Brain pericyte (primary cell): ENCODE measurements around the gene OGFRL1.

Experiments
- DNase-seq: peaks from one replicate; pipeline ENCODE4 v3.0.0-alpha.2; 2012; ENCODE audit warnings: low read depth, low spot score

OGFRL1 gene

DNA sequence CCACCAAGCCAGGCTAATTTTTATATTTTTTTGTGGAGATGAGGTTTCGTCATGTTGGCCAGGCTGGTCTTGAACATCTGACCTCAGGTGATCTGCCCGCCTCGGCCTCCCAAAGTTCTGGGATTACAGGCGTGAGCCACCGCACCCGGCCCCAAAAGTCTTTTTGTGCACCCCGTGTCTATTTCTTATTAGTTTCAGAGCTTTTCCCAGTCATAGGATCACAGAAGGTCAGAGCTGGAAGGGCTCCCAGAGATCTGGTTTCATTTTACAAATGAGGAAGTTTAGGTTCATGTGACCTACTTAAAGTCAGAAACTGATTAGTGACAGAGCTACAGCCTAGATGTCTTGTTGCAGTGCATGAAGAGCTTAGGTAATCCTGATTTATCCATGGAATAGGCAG lies 1.6 kb upstream of the OGFRL1 start:
- DNase-seq: no peak

DNA sequence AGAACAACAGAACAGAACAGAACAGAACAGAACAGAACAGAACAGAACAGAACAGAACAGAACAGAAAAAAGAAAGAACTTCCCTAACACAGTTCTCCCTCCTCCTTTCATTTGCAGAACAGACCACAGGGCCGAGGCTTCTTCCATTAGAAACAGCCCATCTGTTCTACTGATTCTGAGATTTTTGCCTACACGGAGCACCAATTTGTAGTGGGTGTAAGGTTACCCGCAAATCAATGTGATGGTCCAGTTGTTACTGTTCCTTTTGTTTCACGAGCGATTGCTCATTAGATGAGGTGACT lies 734 bp upstream of the OGFRL1 start:
- DNase-seq: no peak

DNA sequence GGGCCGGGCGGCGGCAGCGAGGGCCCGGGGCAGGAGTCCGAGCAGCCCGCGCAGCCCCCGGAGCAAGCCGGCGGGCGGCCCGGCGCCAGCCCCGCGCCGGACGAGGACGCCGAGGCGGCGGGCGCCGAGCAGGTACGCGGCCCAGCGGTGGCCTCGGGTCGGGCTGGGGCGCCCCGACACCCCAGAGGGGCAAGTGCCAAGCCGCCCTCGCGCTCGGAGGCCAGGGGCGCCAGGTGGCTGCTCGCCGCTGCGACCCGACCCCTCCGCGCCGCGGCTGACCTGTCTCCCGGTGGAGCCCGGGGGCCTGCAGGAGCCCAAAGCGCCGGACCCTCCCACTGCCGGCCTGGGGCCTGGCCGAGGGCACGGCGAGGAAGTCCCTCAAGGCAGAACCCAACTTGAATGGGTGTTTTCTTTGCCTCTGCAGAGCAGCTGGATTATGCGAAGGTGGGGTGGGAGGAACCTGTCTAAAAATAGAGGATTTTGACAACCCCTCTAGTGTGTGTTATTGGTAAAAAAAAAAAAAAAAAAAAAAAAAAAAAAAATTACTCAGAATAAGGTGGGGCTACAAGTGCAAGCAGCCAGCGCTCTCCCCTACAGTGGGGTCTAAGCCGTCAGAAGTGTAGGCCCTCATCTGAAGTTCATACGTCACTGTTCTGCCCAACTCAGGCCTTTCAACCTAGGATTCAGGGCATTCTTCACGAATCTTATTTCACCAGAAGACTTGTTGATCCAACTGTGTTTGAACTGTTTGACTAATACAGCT lies 609 bp downstream of the OGFRL1 start:
- DNase-seq: no peak

DNA sequence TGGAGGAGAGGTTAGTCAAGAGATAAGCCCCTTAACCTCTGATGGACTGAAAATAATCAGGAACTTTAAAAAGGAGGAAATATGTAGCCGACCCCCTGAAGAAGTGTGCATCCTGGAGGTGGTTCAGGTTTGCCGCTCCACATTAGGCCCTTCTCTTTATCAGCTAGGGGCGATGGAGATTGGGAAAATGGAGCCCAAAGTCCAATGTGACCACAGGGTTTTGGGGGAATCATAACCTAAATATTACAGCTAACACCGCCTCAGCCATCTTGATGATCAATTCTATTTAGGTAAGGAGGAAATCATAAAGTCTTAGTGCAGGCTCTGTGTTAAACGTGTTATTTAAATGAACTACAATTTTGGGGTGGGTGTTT lies 1.2 kb downstream of the OGFRL1 start:
- DNase-seq: no peak

DNA sequence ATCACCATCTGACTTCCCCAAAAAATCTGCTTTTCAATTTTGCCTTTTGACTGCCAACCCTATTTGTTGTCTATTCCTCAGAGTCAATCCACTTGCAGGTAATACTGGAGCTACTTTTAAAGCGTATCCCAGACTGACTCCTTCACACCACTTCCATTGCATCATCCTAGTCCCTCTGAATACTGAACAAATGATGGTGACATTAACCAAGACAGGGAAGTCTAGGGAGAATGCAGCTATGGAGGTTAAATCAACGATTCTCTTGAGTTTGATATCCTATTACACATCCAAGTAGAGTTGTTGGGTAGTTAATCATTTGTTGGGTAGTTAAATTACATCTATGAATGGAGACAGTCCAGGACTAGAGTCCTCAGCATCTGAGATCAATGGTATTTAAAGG lies 2.0 kb downstream of the OGFRL1 start:
- no peak for DNase-seq

DNA sequence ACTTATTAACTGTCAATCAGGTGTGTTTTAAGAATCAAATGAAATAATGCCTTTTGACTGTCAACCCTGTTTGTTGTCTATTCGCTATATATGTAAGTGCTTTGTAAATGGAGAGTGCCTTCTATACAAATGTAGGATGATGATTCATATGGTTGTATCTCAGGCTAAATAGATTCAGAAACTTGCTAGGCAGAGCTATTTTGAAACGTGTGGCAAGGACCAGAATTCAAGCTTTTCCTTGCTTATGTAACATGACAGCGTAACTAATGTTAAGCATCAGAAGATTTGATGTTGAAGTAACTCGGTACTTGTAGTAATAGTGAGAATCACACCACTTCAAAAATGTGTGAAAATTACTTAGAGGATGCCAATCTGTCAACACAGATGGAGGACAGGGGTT lies 3.4 kb downstream of the OGFRL1 start:
- DNase-seq: no peak

DNA sequence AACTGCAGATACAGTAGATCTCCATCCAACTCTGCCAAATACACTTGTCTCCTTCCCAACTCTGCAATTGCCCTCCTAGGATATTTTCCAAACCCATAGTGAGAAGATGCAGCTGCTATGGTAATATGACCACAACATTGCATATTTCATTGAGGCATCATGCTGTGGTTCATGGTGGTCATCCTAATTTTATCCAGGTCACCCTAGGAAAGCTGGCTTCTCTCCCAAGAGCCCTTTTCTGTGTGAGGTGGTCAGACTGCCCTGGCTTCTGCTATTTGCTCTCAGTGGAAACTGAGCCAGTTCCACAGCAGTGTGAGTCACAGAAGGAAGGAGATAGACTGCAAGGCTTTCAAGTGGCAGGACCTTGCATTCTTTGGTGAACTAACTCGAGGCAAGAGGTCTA lies 5.5 kb downstream of the OGFRL1 start:
- DNase-seq: peak; percentile 66

DNA sequence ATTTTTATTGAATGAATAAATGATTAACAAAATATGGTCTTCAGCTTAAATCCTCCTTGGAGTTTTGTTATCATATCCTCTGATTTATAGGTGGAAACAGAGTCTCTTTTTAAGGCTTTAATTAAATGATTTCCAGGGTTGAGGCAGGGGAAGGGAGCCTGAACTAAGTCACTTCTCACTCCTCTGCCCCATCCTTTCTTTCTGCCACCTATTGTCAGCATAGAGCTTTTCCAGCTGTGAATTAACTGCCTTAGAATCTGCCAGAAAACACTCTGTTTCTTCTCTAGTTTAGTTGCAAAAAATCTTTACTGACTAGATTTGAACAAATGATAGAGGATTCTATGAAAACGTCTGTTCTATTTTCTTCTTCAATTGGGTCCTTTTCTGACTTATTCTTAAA lies 9.8 kb downstream of the OGFRL1 start:
- DNase-seq: no peak

DNA sequence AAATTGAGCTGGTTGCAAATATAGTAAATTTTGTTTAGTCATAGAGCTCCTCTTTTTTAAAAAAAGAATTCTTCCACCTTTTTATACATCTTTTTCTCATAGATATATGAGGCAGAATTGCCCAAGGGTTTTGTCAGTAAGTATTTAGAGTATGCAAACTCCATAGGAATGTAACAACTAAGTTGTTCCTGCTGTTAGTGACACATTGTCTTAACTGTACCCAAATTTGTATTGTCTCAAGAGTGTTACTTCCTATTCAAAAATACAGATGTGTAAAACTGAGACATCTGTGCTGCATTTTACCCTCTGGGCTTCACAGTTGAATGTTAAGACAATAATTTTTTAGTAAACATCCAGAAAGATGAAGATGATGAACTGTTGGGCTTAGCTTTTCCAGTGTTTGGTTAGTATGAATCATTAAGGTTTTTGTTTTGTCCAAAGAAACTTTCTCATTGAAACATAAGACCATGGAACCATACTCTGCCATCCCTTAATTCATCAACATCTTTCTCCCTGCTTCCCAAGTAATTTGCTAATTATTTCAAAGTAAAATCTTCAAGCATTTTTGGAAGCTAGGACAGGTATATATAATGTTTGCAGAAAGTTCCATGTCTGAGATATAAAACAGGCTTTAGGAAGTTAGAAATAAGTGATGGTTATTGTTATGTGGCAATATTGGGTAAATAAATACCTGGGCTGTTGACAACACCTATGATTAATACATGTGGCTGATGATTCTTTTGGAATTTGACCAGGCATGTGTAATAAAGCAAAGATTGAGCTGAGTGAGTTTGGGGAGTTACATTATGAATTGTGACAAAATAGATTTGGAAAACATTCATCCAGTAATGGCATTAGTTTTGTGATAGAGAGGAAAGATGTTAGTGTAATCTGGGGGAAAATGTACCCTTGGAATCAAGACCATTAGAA lies 11.2 kb downstream of the OGFRL1 start:
- DNase-seq: no peak

DNA sequence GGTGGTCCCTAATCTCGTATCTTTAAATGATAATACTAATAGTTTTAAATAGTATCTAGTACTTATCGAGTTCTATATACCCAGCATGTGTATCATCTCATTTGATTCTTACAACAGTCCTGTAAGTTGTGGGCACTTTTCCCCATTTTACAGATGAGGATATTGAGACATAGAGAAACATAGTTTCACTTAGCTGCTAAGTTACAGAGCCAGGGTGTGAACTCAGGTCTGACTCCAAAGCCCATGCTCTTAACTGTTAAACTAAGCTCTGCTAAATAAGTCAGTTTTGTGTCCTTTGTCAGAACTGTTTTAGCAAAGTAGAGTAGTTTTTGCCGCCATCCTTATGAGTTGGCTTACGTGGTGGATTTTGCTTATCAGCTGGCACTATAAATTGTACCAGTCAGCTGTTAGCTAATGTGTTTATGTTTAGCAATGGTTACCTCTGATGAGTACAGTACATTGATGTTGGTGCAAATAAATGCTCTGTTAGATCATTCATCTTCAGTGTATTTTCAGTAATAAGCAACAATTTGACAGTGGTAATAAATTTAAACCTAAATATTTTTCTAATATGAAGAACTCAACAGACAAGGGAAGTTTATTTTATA lies 12.1 kb downstream of the OGFRL1 start:
- DNase-seq: no peak

DNA sequence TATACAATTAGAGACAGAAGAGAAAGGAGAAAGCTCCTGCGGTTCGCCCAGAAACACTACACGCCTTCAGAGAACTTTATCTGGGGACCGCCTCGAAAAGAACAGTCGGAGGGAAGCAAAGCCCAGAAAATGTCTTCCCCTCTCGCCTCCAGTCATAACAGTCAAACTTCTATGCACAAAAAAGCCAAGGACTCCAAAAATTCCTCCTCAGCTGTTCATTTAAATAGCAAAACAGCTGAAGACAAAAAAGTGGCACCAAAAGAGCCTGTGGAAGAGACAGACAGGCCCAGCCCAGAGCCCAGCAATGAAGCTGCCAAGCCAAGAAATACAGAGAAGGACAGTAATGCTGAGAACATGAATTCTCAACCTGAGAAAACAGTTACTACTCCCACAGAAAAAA lies 12.9 kb downstream of the OGFRL1 start:
- no peak for DNase-seq

DNA sequence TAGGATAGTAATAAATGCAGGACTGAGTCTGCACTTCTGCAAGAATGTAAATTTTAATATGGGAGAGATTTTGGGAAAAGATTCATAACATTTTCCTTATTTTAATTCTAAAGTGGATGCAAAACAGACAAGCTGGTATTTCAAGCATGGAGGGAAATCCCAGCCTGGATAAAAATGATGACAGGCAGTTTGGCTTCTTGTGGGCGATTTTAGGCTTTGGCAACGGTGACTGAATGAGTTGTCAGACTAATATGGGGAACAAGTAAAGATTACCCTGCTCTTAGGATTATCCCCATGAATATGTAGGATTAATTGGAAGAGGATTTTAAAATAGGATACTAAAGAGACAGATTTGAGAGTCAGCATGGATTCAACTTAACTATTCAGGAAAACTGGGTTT lies 21.0 kb downstream of the OGFRL1 start:
- DNase-seq: no peak

DNA sequence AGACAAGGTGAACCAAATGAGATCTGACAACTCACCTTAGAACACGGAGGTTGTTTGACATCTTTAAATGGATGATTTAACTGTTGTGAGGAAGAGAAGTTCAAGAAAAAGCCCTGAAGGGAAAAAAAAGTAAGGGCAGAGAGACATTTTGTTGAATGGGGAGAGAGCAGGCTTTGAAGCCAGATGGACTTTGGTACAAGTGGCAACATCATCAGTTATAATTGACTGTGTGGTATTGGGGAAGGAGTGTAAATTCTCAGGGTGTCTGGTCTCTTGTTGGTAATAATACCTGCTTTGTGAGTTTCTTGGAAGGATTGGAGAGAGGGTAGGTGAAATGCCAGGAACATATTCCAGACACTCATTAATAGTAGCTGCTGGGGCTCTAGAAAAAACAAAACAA lies 21.6 kb downstream of the OGFRL1 start:
- DNase-seq: no peak

DNA sequence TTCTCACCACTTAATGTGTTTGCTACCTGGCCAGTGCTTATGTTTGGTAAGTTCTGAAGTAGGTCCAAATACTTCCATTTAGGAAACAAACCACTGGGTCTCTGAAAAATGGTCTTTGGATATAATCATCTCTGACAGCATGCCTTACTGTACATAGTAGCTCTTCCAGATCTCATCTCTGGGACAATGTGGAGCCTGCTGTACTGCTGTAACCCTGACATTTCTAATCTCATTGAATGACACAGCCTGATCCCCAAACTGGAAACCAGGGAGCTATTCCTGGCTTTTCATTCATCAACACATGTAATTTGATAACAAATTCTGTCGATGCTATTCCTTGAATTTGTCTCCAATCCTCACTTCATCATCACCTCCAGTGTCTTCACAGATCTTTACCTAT lies 23.5 kb downstream of the OGFRL1 start:
- no peak for DNase-seq

DNA sequence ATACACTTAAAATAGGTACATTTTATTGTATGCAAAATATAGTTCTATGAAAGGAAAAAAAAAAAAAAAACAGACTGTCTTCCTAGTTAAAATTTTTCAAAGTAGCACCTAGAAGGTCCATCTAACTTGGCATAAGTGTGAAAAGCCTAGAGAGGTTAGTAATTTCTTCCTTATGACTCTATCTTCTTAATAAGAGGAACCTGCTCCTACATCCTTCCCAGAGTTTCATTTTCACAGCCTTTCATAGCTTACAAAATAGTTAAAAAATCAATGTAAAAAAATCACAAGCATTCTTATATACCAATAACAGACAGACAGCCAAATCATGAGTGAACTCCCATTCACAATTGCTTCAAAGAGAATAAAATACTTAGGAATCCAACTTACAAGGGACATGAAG lies 28.8 kb downstream of the OGFRL1 start:
- DNase-seq: no peak

DNA sequence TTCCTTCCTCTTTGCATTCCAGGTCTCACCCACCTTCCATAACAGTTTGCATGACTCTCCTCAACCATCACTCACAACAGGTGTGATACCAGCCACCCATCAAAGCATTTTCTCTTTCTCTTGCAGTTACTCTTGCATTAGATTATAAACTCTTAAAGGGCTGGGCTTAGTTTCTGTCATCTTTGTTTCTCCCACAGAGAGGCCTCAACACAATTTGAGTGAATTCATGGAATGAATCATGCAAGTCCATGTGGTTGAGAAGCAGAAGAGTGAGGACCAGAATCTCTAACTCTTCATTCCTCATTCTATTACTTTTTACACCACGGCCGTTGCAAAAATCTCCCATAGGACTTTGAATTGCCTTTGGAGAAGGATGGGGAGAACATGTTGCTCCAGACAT lies 31.4 kb downstream of the OGFRL1 start:
- DNase-seq: no peak

DNA sequence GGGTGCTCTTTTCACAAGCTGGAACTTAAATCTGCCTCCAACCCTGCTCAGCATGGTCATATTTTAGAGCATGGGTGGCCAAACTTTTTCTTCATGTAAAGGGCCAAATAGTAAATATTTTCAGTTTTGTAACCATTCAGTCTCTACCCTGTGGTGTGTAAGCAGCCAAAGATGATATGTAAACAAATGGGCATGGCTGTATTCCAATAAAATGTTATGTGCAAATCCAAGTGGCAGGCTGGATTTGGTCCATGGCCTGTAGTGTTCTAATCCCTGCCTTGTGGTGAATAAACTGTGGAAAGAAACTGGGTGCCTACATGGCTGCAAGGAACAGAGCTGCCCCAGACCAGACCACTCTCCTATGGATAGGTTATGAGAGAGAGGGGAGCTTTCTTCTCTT lies 32.7 kb downstream of the OGFRL1 start:
- DNase-seq: no peak

DNA sequence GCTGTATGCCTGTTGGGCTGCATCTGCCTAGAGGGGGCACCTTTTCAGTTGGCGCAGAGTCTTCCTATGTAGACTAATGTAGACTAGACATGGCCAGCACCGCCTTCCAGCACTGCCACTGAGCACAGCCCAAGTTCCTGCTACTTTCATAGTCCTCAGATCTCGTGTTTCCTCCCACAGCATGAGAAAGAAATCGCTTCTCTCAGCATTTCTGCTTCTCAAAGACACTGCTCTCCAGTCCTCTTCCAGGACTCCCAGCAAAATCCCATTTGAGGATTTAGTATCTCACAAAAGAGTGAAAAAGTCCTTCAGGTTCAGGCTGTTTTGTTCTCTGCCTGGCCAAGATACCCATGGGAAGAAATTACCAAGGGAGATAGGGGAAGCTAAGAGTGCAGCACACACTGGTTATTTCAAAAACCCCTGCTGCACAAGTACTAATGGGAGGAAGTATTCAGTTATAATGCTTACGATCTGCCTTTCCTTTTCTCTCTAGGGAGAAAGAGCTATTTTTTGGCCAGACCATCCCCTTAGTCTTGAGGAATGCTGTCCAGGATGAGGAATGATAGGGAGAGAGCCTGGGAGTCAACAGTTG lies 35.7 kb downstream of the OGFRL1 start:
- DNase-seq: no peak

DNA sequence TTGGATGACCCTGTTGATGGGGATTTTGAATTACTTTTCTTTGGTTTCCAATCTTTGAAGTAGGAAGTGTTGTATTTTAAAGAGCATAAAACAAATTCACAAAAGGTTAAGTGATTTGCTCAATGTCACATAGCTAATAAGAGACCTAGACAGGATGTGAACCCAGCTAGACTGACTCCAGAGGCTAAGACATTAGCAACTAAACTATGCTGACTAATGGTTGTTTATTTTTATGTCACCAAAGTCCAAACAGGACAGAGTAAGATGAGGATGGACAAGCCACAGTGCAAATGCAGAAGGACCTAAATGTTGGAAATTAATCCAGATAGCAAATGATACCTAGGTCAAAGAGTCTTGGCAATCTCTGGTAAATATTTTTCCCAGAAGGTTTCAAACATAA lies 38.0 kb downstream of the OGFRL1 start:
- no peak for DNase-seq

DNA sequence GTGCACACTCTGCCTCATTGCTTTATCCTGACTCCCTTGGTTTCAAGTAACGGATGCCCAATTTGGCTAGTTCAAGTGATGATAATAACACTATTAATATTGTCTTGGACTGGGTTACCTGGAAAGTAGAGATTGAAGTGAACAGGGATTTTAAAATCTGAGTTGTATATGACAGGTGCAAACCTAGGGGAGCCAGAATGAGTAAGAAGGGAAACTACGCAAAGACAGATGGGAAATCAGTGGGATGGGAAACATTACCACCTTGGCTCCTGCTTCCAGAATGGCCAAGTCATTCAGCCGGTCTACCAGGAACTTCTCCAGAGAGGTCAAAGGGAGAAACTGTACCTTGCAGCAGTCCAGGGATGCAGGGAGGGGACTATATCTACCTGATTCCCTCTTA lies 41.9 kb downstream of the OGFRL1 start:
- DNase-seq: no peak

DNA sequence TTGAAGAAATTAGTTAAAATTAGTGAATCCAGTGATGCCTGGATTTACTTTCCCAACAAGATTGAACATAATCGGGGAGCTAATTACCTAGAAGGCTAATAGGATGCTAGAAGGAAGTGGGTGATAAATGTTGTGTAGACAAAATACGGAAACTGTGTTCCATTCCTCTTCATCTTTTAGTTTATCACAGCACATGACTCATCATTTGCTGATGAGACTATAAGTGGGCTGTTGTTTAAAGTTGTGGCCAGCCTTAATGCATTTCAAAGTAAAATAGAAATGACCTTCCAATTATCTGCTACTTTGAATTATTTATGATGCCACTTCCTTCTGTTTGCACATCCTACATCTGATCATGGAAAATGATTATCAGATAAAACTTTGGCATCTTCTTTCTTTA lies 43.4 kb downstream of the OGFRL1 start:
- DNase-seq: no peak

DNA sequence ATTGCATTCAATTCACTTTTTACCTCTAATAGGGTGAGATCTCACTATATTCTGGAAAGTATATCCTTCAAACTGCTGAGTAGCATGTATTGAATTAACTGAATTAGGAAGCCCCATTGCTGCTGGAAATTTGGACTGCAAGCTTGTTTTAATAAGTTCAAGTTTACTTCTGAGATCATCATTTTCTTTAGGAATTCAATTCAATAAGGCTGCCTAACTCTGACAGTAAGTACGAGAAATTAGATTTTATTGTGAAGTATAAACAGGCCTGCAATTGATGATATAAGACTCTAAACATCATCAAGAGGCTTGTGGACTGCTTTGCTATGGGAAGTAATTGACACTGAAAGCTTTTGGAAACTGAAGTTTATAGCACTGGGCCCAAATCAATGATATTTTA lies 44.4 kb downstream of the OGFRL1 start:
- no peak for DNase-seq

DNA sequence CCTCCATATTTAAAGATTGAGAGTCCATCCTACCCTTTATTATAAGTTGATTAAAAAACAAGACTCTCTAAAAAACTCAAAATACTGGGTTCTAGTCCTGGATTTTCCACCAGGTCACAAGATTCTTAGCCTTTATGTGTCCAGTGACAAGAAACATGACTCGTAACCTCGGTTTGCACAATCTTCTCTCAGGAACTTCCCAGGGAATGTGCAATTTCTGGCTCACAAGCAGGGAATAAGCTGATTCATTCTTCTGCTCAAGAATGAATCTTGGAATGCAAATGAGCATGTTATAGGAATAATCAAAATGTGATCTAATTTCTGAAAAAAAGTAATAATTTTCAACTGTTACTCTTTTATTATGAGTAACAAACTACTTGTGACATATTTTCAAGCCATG lies 45.1 kb downstream of the OGFRL1 start:
- DNase-seq: no peak
